H1 (cell line): ENCODE measurements around the gene OLA1. TPM values are rescaled to one million over a fixed set of nuclear protein-coding genes. Genes with fewer than 3 reads are reported as not detected.

Experiments used
- CTCF ChIA-PET: fragments of 300-600 bp; sonication (Branson Sonifier 250); formaldehyde crosslinking; loops from one replicate; lab custom pipeline; 2021; ENCODE audit not compliant: partially characterized antibody; lab: Charles Lee
- POLR2A ChIA-PET: fragments of 300-600 bp; sonication (Branson Sonifier 250); formaldehyde crosslinking; loops from one replicate; lab custom pipeline; 2021; ENCODE audit warnings: inconsistent platforms; ENCODE audit not compliant: partially characterized antibody; lab: Charles Lee
- DNase-seq, 2 experiments: peaks; one replicate each; pipeline versions ENCODE4 v3.0.0 to v3.0.0-alpha.2; 2010 to 2022; ENCODE audit warnings: low spot score in 2 of 2, low read depth in 1 of 2, mixed read lengths in 1 of 2
- FAIRE-seq: peaks from 2 replicates; lab custom pipeline; 2011; peaks lifted over from hg19 to GRCh38; lab: Jason Lieb, UNC
- H2AFZ ChIP-seq: 2 replicates; pipeline ENCODE4 v1.8.1; 2012; ENCODE audit warnings: low read length, inconsistent platforms
- H2AK5ac ChIP-seq: 2 replicates; pipeline ENCODE4 v1.6.1; 2013; ENCODE audit warnings: low read depth, low read length
- H2BK120ac ChIP-seq: replicated peaks from 2 replicates; pipeline ENCODE3; 2013; ENCODE audit warnings: low read depth, low read length, inconsistent platforms
- H2BK12ac ChIP-seq: 2 replicates; pipeline ENCODE4 v1.6.1; 2013; ENCODE audit warnings: low read depth, low read length
- H2BK15ac ChIP-seq: 2 replicates; pipeline ENCODE4 v1.6.1; 2013; ENCODE audit warnings: low read length
- H2BK20ac ChIP-seq: 2 replicates; pipeline ENCODE4 v1.6.1; 2013; ENCODE audit warnings: low read length
- H2BK5ac ChIP-seq: 2 replicates; pipeline ENCODE4 v1.6.1; 2013; ENCODE audit warnings: low read depth, low read length
- H3K14ac ChIP-seq: 2 replicates; pipeline ENCODE4 v1.6.1; 2013; ENCODE audit warnings: inconsistent platforms; ENCODE audit not compliant: insufficient read length
- H3K18ac ChIP-seq: 2 replicates; pipeline ENCODE4 v1.6.1; 2013; ENCODE audit warnings: low read length; ENCODE audit errors: extremely low read depth
- H3K23ac ChIP-seq: 2 replicates; pipeline ENCODE4 v1.6.1; 2013; ENCODE audit warnings: inconsistent platforms; ENCODE audit not compliant: insufficient read length
- H3K23me2 ChIP-seq: 2 replicates; pipeline ENCODE4 v1.6.1; 2013; ENCODE audit warnings: low read depth, low read length
- H3K27ac ChIP-seq: 2 replicates; pipeline ENCODE4 v1.6.1; 2011; ENCODE audit warnings: low read depth, low read length, inconsistent platforms
- H3K27me3 ChIP-seq, 4 experiments: replicated peaks in 1 of 4; 1 replicate in 1 of 4; 2 replicates in 3 of 4; pipeline versions ENCODE4 v1.6.1 to v1.8.1; 2011 to 2013; ENCODE audit warnings: low read length in 3 of 4, mild to moderate bottlenecking in 3 of 4, inconsistent platforms in 2 of 4, mixed read lengths in 2 of 4, moderate library complexity in 1 of 4; ENCODE audit not compliant: control insufficient read depth in 3 of 4, insufficient read depth in 3 of 4; ENCODE audit errors: extremely low read depth in 1 of 4
- H3K36me3 ChIP-seq, 4 experiments: 2 replicates each; pipeline versions ENCODE4 v1.6.1 to v1.8.1; 2011 to 2013; ENCODE audit warnings: mild to moderate bottlenecking in 4 of 4, low read length in 3 of 4, moderate library complexity in 2 of 4, control low read depth in 1 of 4, inconsistent platforms in 1 of 4; ENCODE audit not compliant: insufficient read depth in 4 of 4, control insufficient read depth in 2 of 4
- H3K4ac ChIP-seq: replicated peaks from 2 replicates; pipeline ENCODE3; 2013; ENCODE audit warnings: low read length, low read depth, mixed read lengths, inconsistent platforms; ENCODE audit not compliant: insufficient read length
- H3K4me1 ChIP-seq, 4 experiments: replicated peaks in 1 of 4; 1 replicate in 1 of 4; 2 replicates in 3 of 4; pipeline versions ENCODE4 v1.6.1 to v1.8.1; 2011 to 2013; ENCODE audit warnings: low read length in 3 of 4, inconsistent platforms in 2 of 4, mixed read lengths in 1 of 4; ENCODE audit not compliant: insufficient read depth in 4 of 4, control insufficient read depth in 3 of 4
- H3K4me2 ChIP-seq, 2 experiments: 2 replicates each; pipeline versions ENCODE4 v1.6.1 to v1.8.1; 2011 to 2013; ENCODE audit warnings: low read depth in 2 of 2, low read length in 2 of 2, control low read depth in 1 of 2, inconsistent platforms in 1 of 2, mild to moderate bottlenecking in 1 of 2; ENCODE audit not compliant: insufficient read depth in 1 of 2
- H3K4me3 ChIP-seq, 4 experiments: fragments of 200-600, 300-600 bp in 1 of 4; sonication (generic), shearing (Covaris generic), sonication (Bioruptor Twin) in 1 of 4; 2 replicates each; pipeline versions ENCODE4 v1.5.1 to v1.8.1; 2011 to 2016; ENCODE audit warnings: low read length in 4 of 4, low read depth in 3 of 4, control low read depth in 2 of 4, inconsistent platforms in 2 of 4, mild to moderate bottlenecking in 2 of 4, mixed read lengths in 1 of 4, moderate library complexity in 1 of 4; ENCODE audit not compliant: insufficient read depth in 2 of 4; ENCODE audit errors: extremely low read depth in 1 of 4
- H3K56ac ChIP-seq: replicated peaks from 2 replicates; pipeline ENCODE3; 2013; ENCODE audit warnings: low read depth, mild to moderate bottlenecking, mixed read lengths, low read length, inconsistent platforms; ENCODE audit not compliant: insufficient read length
- H3K79me1 ChIP-seq: 2 replicates; pipeline ENCODE4 v1.6.1; 2013; ENCODE audit warnings: low read depth, low read length, control low read depth
- H3K79me2 ChIP-seq, 2 experiments: 2 replicates each; pipeline versions ENCODE4 v1.6.1 to v1.8.1; 2012 to 2013; ENCODE audit warnings: low read length in 2 of 2, mild to moderate bottlenecking in 2 of 2, inconsistent platforms in 1 of 2; ENCODE audit not compliant: insufficient read depth in 2 of 2, control insufficient read depth in 1 of 2
- H3K9ac ChIP-seq, 4 experiments: replicated peaks in 1 of 4; 1 replicate in 1 of 4; 2 replicates in 3 of 4; pipeline versions ENCODE4 v1.6.1 to v1.8.1; 2011 to 2013; ENCODE audit warnings: low read depth in 3 of 4, low read length in 3 of 4, control low read depth in 2 of 4, mild to moderate bottlenecking in 2 of 4, moderate library complexity in 2 of 4, inconsistent platforms in 1 of 4; ENCODE audit errors: extremely low read depth in 1 of 4
- H3K9me3 ChIP-seq, 2 experiments: 2 replicates each; pipeline versions ENCODE4 v1.6.1 to v1.8.1; 2012 to 2013; ENCODE audit warnings: mild to moderate bottlenecking in 2 of 2, moderate library complexity in 2 of 2, control low read depth in 1 of 2, inconsistent platforms in 1 of 2, low read depth in 1 of 2, low read length in 1 of 2, mixed read lengths in 1 of 2; ENCODE audit not compliant: insufficient read depth in 2 of 2
- H4K20me1 ChIP-seq, 2 experiments: replicated peaks in 1 of 2; 2 replicates each; pipeline versions ENCODE3 to v1.8.1; 2011 to 2013; ENCODE audit warnings: inconsistent platforms in 2 of 2, low read length in 2 of 2, mild to moderate bottlenecking in 1 of 2; ENCODE audit not compliant: insufficient read depth in 2 of 2, control insufficient read depth in 1 of 2
- H4K5ac ChIP-seq: 2 replicates; pipeline ENCODE4 v1.6.1; 2013; ENCODE audit warnings: low read length, low read depth, mixed read lengths, inconsistent platforms; ENCODE audit not compliant: insufficient read length
- H4K8ac ChIP-seq: 2 replicates; pipeline ENCODE4 v1.8.0; 2013; ENCODE audit warnings: mild to moderate bottlenecking, moderate library complexity, low read length, inconsistent platforms; ENCODE audit not compliant: insufficient read depth; ENCODE audit errors: extremely low read depth
- H4K91ac ChIP-seq: replicated peaks from 2 replicates; pipeline ENCODE3; 2013; ENCODE audit warnings: low read length, mixed read lengths, inconsistent platforms; ENCODE audit not compliant: insufficient read length
- CHD1 ChIP-seq: IDR thresholded peaks from 2 replicates; pipeline ENCODE4 v1.6.1; 2012; ENCODE audit warnings: low read depth, low read length, improper control_type of control experiment
- KDM4A ChIP-seq: IDR thresholded peaks from one replicate; pipeline ENCODE4 v1.7.1; 2012; ENCODE audit warnings: low read depth, mild to moderate bottlenecking, moderate library complexity, low read length, inconsistent platforms; ENCODE audit not compliant: severe bottlenecking
- POLR2AphosphoS5 ChIP-seq: IDR thresholded peaks from 2 replicates; pipeline ENCODE4 v1.6.1; 2011; ENCODE audit warnings: low read depth, low read length
- SIN3A ChIP-seq, 2 experiments: IDR thresholded peaks in 1 of 2; conservative IDR thresholded peaks in 1 of 2; 2 replicates each; pipeline ENCODE4 v1.6.1; 2011 to 2012; ENCODE audit warnings: low read length in 2 of 2, improper control_type of control experiment in 1 of 2, low read depth in 1 of 2, mild to moderate bottlenecking in 1 of 2
- SP1 ChIP-seq: IDR thresholded peaks from 2 replicates; pipeline ENCODE4 v1.6.1; 2011; ENCODE audit warnings: low read depth, low read length
- SRF ChIP-seq: IDR thresholded peaks from 2 replicates; pipeline ENCODE4 v1.6.1; 2011; ENCODE audit warnings: mild to moderate bottlenecking, low read depth, low read length, moderate library complexity
- WGBS, 2 experiments: shearing (Covaris generic) in 1 of 2; methylation state at CpG; one replicate each; pipeline versions ENCODE4 v1.1.6 to v1.1.7; 2013 to 2015; ENCODE audit warnings: low lambda C conversion rate in 2 of 2, mixed read lengths in 2 of 2, inconsistent platforms in 1 of 2, low coverage in 1 of 2, missing lambda C conversion rate in 1 of 2; ENCODE audit not compliant: insufficient replicate concordance in 2 of 2, insufficient coverage in 1 of 2, insufficient read length in 1 of 2; ENCODE audit errors: extremely low coverage in 1 of 2, missing lambda C conversion rate in 1 of 2; 5-methylcytosine and 5-hydroxymethylcytosine counted together
- polyA plus RNA-seq, 7 experiments: library from polyadenylated mRNA; depleted of rRNA in 3 of 7; stranded (reverse) in 5 of 7; unstranded in 2 of 7; fragments of >200 nt in 5 of 7; fragments of 200-250 nt in 2 of 7; gene quantifications; 1 replicate in 5 of 7; 2 replicates in 1 of 7; 4 replicates in 1 of 7; pipeline versions ENCODE4 v1.2.1 to v1.2.3, GENCODE V29; 2011 to 2013; ENCODE audit warnings: missing spikeins in 2 of 7, mixed read lengths in 2 of 7
- total RNA-seq: library from RNA; stranded (reverse); fragmentation: NEBNext Ultra II Directional; extraction: Animal tissue kit (Norgen Biotek cat#: 25700); gene quantifications from 2 replicates; pipeline ENCODE4 v1.2.1, GENCODE V29; 2021
- TF ChIP-seq, protein P1 (sequence below): IDR thresholded peaks from 2 replicates; pipeline ENCODE4 v1.6.1; 2012; ENCODE audit warnings: inconsistent platforms

OLA1 gene
- total and polyA plus RNA-seq, 2 of the 8 experiments (the other 6 are each of a cell fraction or from before 2014, with no cell fraction given), result 39.3 to 158 TPM

DNA sequence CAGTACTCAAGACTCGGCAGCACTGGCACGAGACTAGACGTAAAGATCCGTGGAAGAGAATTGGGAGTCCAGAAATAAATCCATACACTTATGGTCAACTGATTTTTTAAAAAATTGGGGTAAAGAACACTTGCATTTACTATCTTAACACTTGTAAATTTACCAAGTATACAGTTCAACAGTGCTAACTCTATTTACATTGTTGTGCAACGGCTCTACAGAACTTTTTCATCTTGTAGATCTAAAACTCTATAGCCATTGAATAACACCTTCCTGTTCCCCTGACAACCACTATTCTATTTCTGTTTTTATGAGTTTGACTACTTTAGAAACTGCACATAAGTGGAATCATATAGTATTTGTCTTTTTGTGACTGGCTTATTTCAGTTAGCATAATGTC is 153.8 kb downstream of the OLA1 start:
- no peak overlapping the region for H4K91ac ChIP-seq
- no peak overlapping the region for H2BK120ac ChIP-seq
- H3K4me3 ChIP-seq, result no peak overlapping the region
- no peak for FAIRE-seq
- H2AFZ ChIP-seq, result no peak overlapping the region
- H2BK15ac ChIP-seq, result no peak overlapping the region
- no peak overlapping the region for H3K27ac ChIP-seq
- H3K18ac ChIP-seq, result no peak overlapping the region
- no peak for TF ChIP-seq POLR2AphosphoS5
- TF ChIP-seq, protein P1, sequence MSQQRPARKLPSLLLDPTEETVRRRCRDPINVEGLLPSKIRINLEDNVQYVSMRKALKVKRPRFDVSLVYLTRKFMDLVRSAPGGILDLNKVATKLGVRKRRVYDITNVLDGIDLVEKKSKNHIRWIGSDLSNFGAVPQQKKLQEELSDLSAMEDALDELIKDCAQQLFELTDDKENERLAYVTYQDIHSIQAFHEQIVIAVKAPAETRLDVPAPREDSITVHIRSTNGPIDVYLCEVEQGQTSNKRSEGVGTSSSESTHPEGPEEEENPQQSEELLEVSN, result no peak
- no peak for TF ChIP-seq KDM4A
- no peak for TF ChIP-seq SP1
- TF ChIP-seq SIN3A (conservative IDR thresholded peaks at IDR 0.05 in 1 of 2, IDR thresholded peaks at IDR 0.05 in 1 of 2; ENCODE audit: low read depth in 1 of 2, low read length in 2 of 2), result no peak
- no peak for TF ChIP-seq SRF
- TF ChIP-seq CHD1, result no peak
- TF ChIP-seq, all 59 proteins: peak for 0
- Histone ChIP-seq H3K4me1 (no peaks in the 10 kb centered on the region), H3K4me2 (no peak overlapping the region), H2BK5ac (no peak overlapping the region), H3K79me2 (no peaks in the 10 kb centered on the region), H2BK20ac (no peak overlapping the region), H4K20me1 (no peaks in the 10 kb centered on the region), H3K27me3 (no peaks in the 10 kb centered on the region), H3K36me3 (peaks cover 0 to 3% (median 0%) of the 10 kb centered on the region in 4 experiments; a peak in 1 of 8 replicates), H3K14ac (no peak overlapping the region), H3K79me1 (no peaks in the 10 kb centered on the region), H4K8ac (no peak overlapping the region), H3K23me2 (no peaks in the 10 kb centered on the region; the same call in 1 of the 2 replicates), H3K9ac (no peak overlapping the region), H3K56ac (no peak overlapping the region), H3K4ac (no peak overlapping the region), H2AK5ac (no peak overlapping the region), H4K5ac (no peak overlapping the region), H3K9me3 (no peaks in the 10 kb centered on the region), H2BK12ac (no peak overlapping the region), H3K23ac (no peak overlapping the region)
- 92% methylated on average over 5 of the region's 5 CpGs; no CpG with 5 or more reads in 1 of the 2 experiments for WGBS, 2 experiments
- ChIA-PET POLR2A (no interaction called here), CTCF (no interaction called here)
- no peak for DNase-seq
